Skeletal muscle tissue (tissue), 4 donors: Measurements from ENCODE around the gene ARSJ. TPM values are rescaled to one million over a fixed set of nuclear protein-coding genes. Genes with fewer than 3 reads are reported as not detected.
"Not testable (repeated sequence)": the region's sequence is repeated elsewhere in the genome, so short reads cannot be mapped to it uniquely, and the experiment has no call there.

ENCODE experiments used
- H3K27ac ChIP-seq: one replicate; pipeline ENCODE4 v1.7.0; 2013; ENCODE audit warnings: mild to moderate bottlenecking, low read depth, low read length, inconsistent platforms
- H3K27me3 ChIP-seq, 3 donors: one replicate each; pipeline ENCODE4 v1.7.0; 2013; ENCODE audit warnings: low read length in 3 of 3; ENCODE audit not compliant: control insufficient read depth in 3 of 3, insufficient read depth in 3 of 3
- H3K36me3 ChIP-seq, 3 donors: one replicate each; pipeline ENCODE4 v1.7.0; 2013; ENCODE audit warnings: low read length in 3 of 3; ENCODE audit not compliant: control insufficient read depth in 3 of 3, insufficient read depth in 3 of 3
- H3K4me1 ChIP-seq, 3 donors: one replicate each; pipeline ENCODE4 v1.7.0; 2013; ENCODE audit warnings: low read length in 3 of 3, mild to moderate bottlenecking in 3 of 3; ENCODE audit not compliant: control insufficient read depth in 3 of 3, insufficient read depth in 3 of 3
- H3K4me3 ChIP-seq, 3 donors: one replicate each; pipeline ENCODE4 v1.7.0; 2013; ENCODE audit warnings: low read length in 3 of 3
- H3K9ac ChIP-seq, 3 donors: one replicate each; pipeline ENCODE4 v1.7.0; 2013; ENCODE audit warnings: low read length in 3 of 3, mild to moderate bottlenecking in 3 of 3, moderate library complexity in 2 of 3, low read depth in 1 of 3
- H3K9me3 ChIP-seq, 3 donors: one replicate each; pipeline ENCODE4 v1.7.0; 2013; ENCODE audit warnings: low read length in 3 of 3; ENCODE audit not compliant: control insufficient read depth in 3 of 3
- total RNA-seq: library from RNA; depleted of rRNA; stranded (reverse); fragments of >200 nt; gene quantifications from one replicate; pipeline ENCODE4 v1.2.3, GENCODE V29; 2014
- donor health status: Osteomylitis.

Gene ARSJ
- total RNA-seq, 1 donor from 2014 or later: 5.2 TPM

- Histone ChIP-seq H3K9me3 (no peaks in the 10 kb centered on the region), H3K9ac (no peak overlapping the region), H3K27ac (no peak overlapping the region), H3K4me3 (no peak overlapping the region), H3K36me3 (no peaks in the 10 kb centered on the region), H3K4me1 (no peaks in the 10 kb centered on the region), H3K27me3 (no peaks in the 10 kb centered on the region)
Observed at GRCh38 chr4:113947484-113947883, 32.0 kb downstream of the ARSJ start.

- Histone ChIP-seq H3K9me3 (no peaks in the 10 kb centered on the region), H3K27me3 (no peaks in the 10 kb centered on the region), H3K27ac (no peak overlapping the region), H3K4me1 (no peaks in the 10 kb centered on the region), H3K4me3 (no peak overlapping the region), H3K36me3 (no peaks in the 10 kb centered on the region), H3K9ac (no peak overlapping the region)
Observed at GRCh38 chr4:113945906-113946305, 33.5 kb downstream of the ARSJ start.

- H3K27ac ChIP-seq: no peak overlapping the region
- no peaks in the 10 kb centered on the region for H3K27me3 ChIP-seq
- no peaks in the 10 kb centered on the region for H3K4me1 ChIP-seq
- no peaks in the 10 kb centered on the region for H3K36me3 ChIP-seq
- H3K4me3 ChIP-seq: no peak overlapping the region
- H3K9me3 ChIP-seq: no peaks in the 10 kb centered on the region
- H3K9ac ChIP-seq: no peak overlapping the region
Observed at GRCh38 chr4:113943863-113944262, 35.6 kb downstream of the ARSJ start.

GRCh38 chr4:113943085-113943484 is 36.4 kb downstream of the ARSJ start:
- Histone ChIP-seq H3K9ac (no peak overlapping the region), H3K36me3 (no peaks in the 10 kb centered on the region), H3K4me3 (no peak overlapping the region), H3K27ac (no peak overlapping the region), H3K27me3 (no peaks in the 10 kb centered on the region), H3K9me3 (no peaks in the 10 kb centered on the region), H3K4me1 (no peaks in the 10 kb centered on the region)

- Histone ChIP-seq H3K27ac (no peak overlapping the region), H3K4me1 (no peaks in the 10 kb centered on the region), H3K9me3 (no peaks in the 10 kb centered on the region), H3K27me3 (no peaks in the 10 kb centered on the region), H3K9ac (no peak overlapping the region), H3K36me3 (no peaks in the 10 kb centered on the region), H3K4me3 (no peak overlapping the region)
Observed at GRCh38 chr4:113941836-113942235, 37.6 kb downstream of the ARSJ start.

- H3K36me3 ChIP-seq, H3K4me1 ChIP-seq, H3K27ac ChIP-seq, H3K4me3 ChIP-seq, H3K9me3 ChIP-seq, H3K27me3 ChIP-seq, H3K9ac ChIP-seq: not testable (repeated sequence)
Observed at GRCh38 chr4:113940103-113940502, 39.3 kb downstream of the ARSJ start.

GRCh38 chr4:113935190-113935589 is 44.3 kb downstream of the ARSJ start:
- Histone ChIP-seq H3K27me3 (no peaks in the 10 kb centered on the region), H3K4me1 (no peaks in the 10 kb centered on the region), H3K27ac (no peak overlapping the region), H3K9me3 (no peaks in the 10 kb centered on the region), H3K9ac (no peak overlapping the region), H3K4me3 (no peak overlapping the region), H3K36me3 (no peaks in the 10 kb centered on the region)

GRCh38 chr4:113924706-113925105 is 54.7 kb downstream of the ARSJ start:
- not testable (repeated sequence) for H3K27me3 ChIP-seq, H3K4me1 ChIP-seq, H3K4me3 ChIP-seq, H3K36me3 ChIP-seq, H3K9me3 ChIP-seq, H3K27ac ChIP-seq, H3K9ac ChIP-seq

- Histone ChIP-seq H3K4me1 (no peaks in the 10 kb centered on the region), H3K9me3 (no peaks in the 10 kb centered on the region), H3K27ac (no peak overlapping the region), H3K36me3 (no peaks in the 10 kb centered on the region), H3K27me3 (no peaks in the 10 kb centered on the region), H3K9ac (no peak overlapping the region), H3K4me3 (no peak overlapping the region)
Observed at GRCh38 chr4:113921089-113921794, 58.2 kb downstream of the ARSJ start.

- H3K4me1 ChIP-seq: no peaks in the 10 kb centered on the region
Observed at GRCh38 chr4:113919611-113920010, 59.8 kb downstream of the ARSJ start.

More at GRCh38 chr4:113919611-113920010, 59.8 kb downstream of the ARSJ start:
- Histone ChIP-seq H3K27ac (no peak overlapping the region), H3K9ac (no peak overlapping the region), H3K4me3 (no peak overlapping the region), H3K36me3 (no peaks in the 10 kb centered on the region), H3K27me3 (no peaks in the 10 kb centered on the region), H3K9me3 (no peaks in the 10 kb centered on the region)
